HEK293T (cell line): ENCODE results near the gene SLC44A3.

ENCODE experiments used
- CTCF ChIA-PET: fragments of 350-600 bp; formaldehyde crosslinking; extraction: SDS; loops from one replicate; lab custom pipeline; 2021; ENCODE audit warnings: antibody characterized with exemption, inconsistent platforms; lab: Yijun Ruan, JAX
- POLR2A ChIA-PET: fragments of 350-600 bp; formaldehyde crosslinking; extraction: SDS; loops from one replicate; lab custom pipeline; 2020; ENCODE audit warnings: antibody characterized with exemption, inconsistent platforms; lab: Yijun Ruan, JAX
- DNase-seq: peaks from one replicate; pipeline ENCODE4 v3.0.0; 2012; ENCODE audit warnings: mixed read lengths; ENCODE audit errors: extremely low spot score
- ARNT ChIP-seq: fragments of 450-650 bp; IDR thresholded peaks from 2 replicates; pipeline ENCODE4 v1.6.1; 2017; ENCODE audit warnings: mild to moderate bottlenecking
- BHLHE40 ChIP-seq: fragments of 450-650 bp; IDR thresholded peaks from 2 replicates; pipeline ENCODE4 v1.6.1; 2016; ENCODE audit warnings: mild to moderate bottlenecking, moderate library complexity, borderline replicate concordance
- CTBP1 ChIP-seq: fragments of 450-650 bp; IDR thresholded peaks from 2 replicates; pipeline ENCODE4 v1.6.1; 2016; ENCODE audit warnings: borderline replicate concordance
- ELF4 ChIP-seq: fragments of 450-650 bp; IDR thresholded peaks from 2 replicates; pipeline ENCODE4 v1.6.1; 2017; ENCODE audit warnings: antibody characterized with exemption
- FOXA1 ChIP-seq: fragments of 450-650 bp; IDR thresholded peaks from 2 replicates; pipeline ENCODE4 v1.6.1; 2016; ENCODE audit warnings: mild to moderate bottlenecking
- FOXK2 ChIP-seq: fragments of 450-650 bp; IDR thresholded peaks from 2 replicates; pipeline ENCODE4 v1.6.1; 2016; ENCODE audit warnings: mild to moderate bottlenecking
- FOXM1 ChIP-seq: fragments of 450-650 bp; IDR thresholded peaks from 2 replicates; pipeline ENCODE4 v1.6.1; 2017; ENCODE audit warnings: mild to moderate bottlenecking, borderline replicate concordance
- HDGF ChIP-seq: fragments of 450-650 bp; IDR thresholded peaks from 2 replicates; pipeline ENCODE4 v1.6.1; 2017; ENCODE audit warnings: antibody characterized with exemption, borderline replicate concordance
- L3MBTL2 ChIP-seq: fragments of 450-650 bp; conservative IDR thresholded peaks from 2 replicates; pipeline ENCODE4 v1.6.1; 2016; ENCODE audit warnings: mild to moderate bottlenecking
- LEF1 ChIP-seq: fragments of 450-650 bp; IDR thresholded peaks from 2 replicates; pipeline ENCODE4 v1.6.1; 2017; ENCODE audit warnings: mild to moderate bottlenecking, borderline replicate concordance
- NFRKB ChIP-seq: fragments of 450-650 bp; IDR thresholded peaks from 2 replicates; pipeline ENCODE4 v1.6.1; 2016; ENCODE audit warnings: mild to moderate bottlenecking, moderate library complexity
- PKNOX1 ChIP-seq: fragments of 450-650 bp; IDR thresholded peaks from 2 replicates; pipeline ENCODE4 v1.6.1; 2016
- SP1 ChIP-seq: fragments of 450-650 bp; IDR thresholded peaks from 2 replicates; pipeline ENCODE4 v1.6.1; 2017
- SUZ12 ChIP-seq: fragments of 450-650 bp; IDR thresholded peaks from 2 replicates; pipeline ENCODE4 v1.6.1; 2016; ENCODE audit warnings: mild to moderate bottlenecking
- TARDBP ChIP-seq: fragments of 450-650 bp; IDR thresholded peaks from 2 replicates; pipeline ENCODE4 v1.6.1; 2016
- ZNF384 ChIP-seq: fragments of 450-650 bp; IDR thresholded peaks from 2 replicates; pipeline ENCODE4 v1.6.1; 2016

SLC44A3 gene

GRCh38 chr1:94798462-94798861 is 21.7 kb upstream of the SLC44A3 start:
- DNase-seq, result no peak
- POLR2A ChIA-PET, result no interaction called here
- CTCF ChIA-PET, result interaction anchor here (1.0 kb wide), 1 partner anchor 9 kb away, joined by 3 read pairs; no protein-coding TSS in a partner anchor
- no peak for TF ChIP-seq SP1
- no peak for TF ChIP-seq LEF1
- TF ChIP-seq NFRKB, result no peak
- no peak for TF ChIP-seq ZNF384
- TF ChIP-seq ARNT, result no peak
- no peak for TF ChIP-seq CTBP1
- TF ChIP-seq FOXK2, result no peak
- TF ChIP-seq BHLHE40, result no peak
- TF ChIP-seq TARDBP, result no peak
- TF ChIP-seq PKNOX1, result no peak
- TF ChIP-seq ELF4, result no peak
- no peak for TF ChIP-seq L3MBTL2
- no peak for TF ChIP-seq HDGF
- TF ChIP-seq SUZ12, result no peak
- no peak for TF ChIP-seq FOXM1
- TF ChIP-seq FOXA1, result no peak

GRCh38 chr1:94799206-94799605 is 21.0 kb upstream of the SLC44A3 start:
- no peak for DNase-seq
- ChIA-PET POLR2A (no interaction called here), CTCF (no interaction called here)
- TF ChIP-seq CTBP1, result no peak

DNA sequence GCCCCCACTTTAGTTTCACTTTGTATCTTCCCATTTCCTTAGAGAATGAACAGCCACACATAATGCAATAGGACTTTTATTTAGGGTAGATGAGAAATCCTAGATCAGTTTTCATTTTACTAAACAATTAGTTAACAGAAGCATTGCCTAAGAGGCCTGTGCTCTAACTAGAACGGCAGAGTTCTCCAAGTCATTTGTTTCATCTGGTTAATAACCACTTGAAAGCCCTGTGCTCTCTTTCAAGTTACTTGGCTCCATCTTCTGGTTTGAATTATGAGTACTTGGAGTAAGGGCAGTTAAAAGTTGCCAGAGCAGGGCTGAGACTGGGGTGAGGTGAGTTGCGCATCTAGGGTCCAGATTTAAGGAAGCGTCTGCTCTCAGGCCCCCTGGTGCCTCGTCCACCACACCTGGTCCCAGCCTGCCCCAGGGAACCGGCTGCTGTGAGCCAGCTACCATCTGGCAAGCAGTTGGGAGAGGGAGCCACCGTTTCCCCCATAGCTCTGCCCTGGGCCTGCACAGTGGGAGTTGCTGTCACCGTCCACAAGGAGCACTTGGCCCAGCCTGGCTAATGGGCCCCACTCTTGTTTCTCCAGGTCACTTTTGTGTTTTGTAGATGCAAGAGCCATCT is 18.1 kb upstream of the SLC44A3 start:
- ChIA-PET POLR2A (no interaction called here), CTCF (no interaction called here)
- TF ChIP-seq LEF1 (no peak), SUZ12 (no peak), SP1 (no peak), FOXK2 (no peak), FOXM1 (no peak)
- no peak for DNase-seq

- no peak for DNase-seq
- no peak for TF ChIP-seq ELF4
- TF ChIP-seq ZNF384, result no peak
- no peak for TF ChIP-seq ARNT
- no peak for TF ChIP-seq SUZ12
- no peak for TF ChIP-seq FOXM1
- TF ChIP-seq NFRKB, result no peak
- TF ChIP-seq HDGF, result no peak
- no peak for TF ChIP-seq FOXA1
- TF ChIP-seq FOXK2, result no peak
- TF ChIP-seq SP1, result no peak
- TF ChIP-seq BHLHE40, result no peak
- TF ChIP-seq LEF1, result no peak
- TF ChIP-seq TARDBP, result no peak
- TF ChIP-seq L3MBTL2, result no peak
- TF ChIP-seq CTBP1, result no peak
- TF ChIP-seq PKNOX1, result no peak
- ChIA-PET CTCF (interaction anchor here (0.5 to 1.6 kb wide), 4 partner anchors 106 to 777 kb away, joined by 3 to 6 read pairs (median 4); no protein-coding TSS in a partner anchor), POLR2A (no interaction called here)
Measured at GRCh38 chr1:94803106-94803505, 17.1 kb upstream of the SLC44A3 start.

GRCh38 chr1:94803517-94804441 is 16.4 kb upstream of the SLC44A3 start:
- POLR2A ChIA-PET, result no interaction called here
- no peak for TF ChIP-seq FOXM1
- DNase-seq, result no peak
- CTCF ChIA-PET, result interaction anchor here (0.5 to 1.6 kb wide), 6 partner anchors 240 to 778 kb away, joined by 3 to 6 read pairs (median 4); no protein-coding TSS in a partner anchor

- TF ChIP-seq CTBP1 (no peak), SUZ12 (no peak), NFRKB (no peak), ZNF384 (no peak), FOXM1 (no peak), FOXA1 (no peak), ELF4 (no peak), L3MBTL2 (no peak), HDGF (no peak), TARDBP (no peak), PKNOX1 (no peak), FOXK2 (no peak), BHLHE40 (no peak), LEF1 (no peak), ARNT (no peak), SP1 (no peak)
- no peak for DNase-seq
- POLR2A ChIA-PET, result no interaction called here
- CTCF ChIA-PET, result interaction anchor here (0.6 to 2.3 kb wide), 9 partner anchors 27 to 389 kb away, joined by 3 to 13 read pairs (median 3); no protein-coding TSS in a partner anchor
Measured at GRCh38 chr1:94804442-94804837, 15.7 kb upstream of the SLC44A3 start.
